Activated naive CD4-positive, alpha-beta T cell treated with anti-CD3 and anti-CD28 coated beads for 36 hours (primary cell): ENCODE results near the gene TMEM200A. TPM values are rescaled to one million over a fixed set of nuclear protein-coding genes. Genes with fewer than 3 reads are reported as not detected.

Source experiments
- CTCF ChIA-PET: fragments of 350-600 bp; sonication (Branson Sonifier 250); formaldehyde crosslinking; loops from one replicate; lab custom pipeline; 2021; ENCODE audit warnings: antibody characterized with exemption; lab: Charles Lee
- DNase-seq: peaks from one replicate; pipeline ENCODE4 v3.0.0-alpha.2; 2020
- H3K27ac Mint-ChIP-seq: one replicate; pipeline ENCODE4 v1.8.0; 2021; ENCODE audit warnings: mild to moderate bottlenecking, mixed read lengths
- H3K27me3 Mint-ChIP-seq: one replicate; pipeline ENCODE4 v1.8.0; 2021; ENCODE audit warnings: low read depth, mixed read lengths
- H3K36me3 Mint-ChIP-seq: one replicate; pipeline ENCODE4 v1.8.0; 2021; ENCODE audit warnings: low read depth, mixed read lengths
- H3K4me1 Mint-ChIP-seq: one replicate; pipeline ENCODE4 v1.8.0; 2021; ENCODE audit warnings: low read depth, mixed read lengths
- H3K4me3 Mint-ChIP-seq: one replicate; pipeline ENCODE4 v1.8.0; 2021; ENCODE audit warnings: mild to moderate bottlenecking, moderate library complexity, mixed read lengths
- H3K9me3 Mint-ChIP-seq: one replicate; pipeline ENCODE4 v1.8.0; 2021; ENCODE audit warnings: mixed read lengths
- intact Hi-C: fragments of 100-400 bp; cut with micrococcal nuclease; formaldehyde crosslinking; loops from one replicate; pipeline ENCODE4 v1.15.1; 2023
- total RNA-seq, 2 experiments: library from RNA; stranded (reverse); gene quantifications; one replicate each; pipeline ENCODE4 v1.2.3, GENCODE V29; 2021

Gene TMEM200A
- total RNA-seq, 2 experiments from 2014 or later: not detected

DNA sequence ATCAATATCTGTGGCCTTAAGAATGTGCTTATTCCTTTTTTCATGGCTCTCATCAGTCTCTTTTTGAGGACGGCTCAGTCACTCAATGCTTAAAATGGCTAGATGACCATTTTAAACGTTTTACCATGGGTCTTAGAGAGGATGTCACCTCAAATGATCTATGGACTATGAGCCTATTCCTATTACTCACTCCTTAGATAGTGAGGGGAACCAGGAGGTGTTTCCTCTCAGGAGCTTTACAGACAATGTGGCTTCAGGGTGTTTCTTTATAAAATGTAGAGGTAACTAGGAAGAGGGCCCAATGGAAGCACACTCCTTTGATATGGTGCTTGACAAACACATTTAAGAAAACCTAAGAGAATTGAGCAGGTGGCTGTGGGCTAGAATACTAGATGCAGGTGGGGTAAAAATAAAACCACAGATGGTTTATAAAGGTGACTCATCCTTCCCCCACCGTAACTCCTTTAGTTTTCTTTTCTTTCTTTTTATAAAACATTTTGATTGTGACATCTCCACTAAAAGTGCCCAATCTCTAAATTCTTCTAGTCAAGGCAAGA is 1.5 kb upstream of the TMEM200A start:
- DNase-seq: no peak
- intact Hi-C loops: loop anchor here (2.0 kb wide), 1 partner anchor 42 kb away; no protein-coding TSS in a partner anchor
- H3K9me3 Mint-ChIP-seq: peaks cover 4% of the 10 kb centered on the region
- H3K27me3 Mint-ChIP-seq: peaks cover 19% of the 10 kb centered on the region
- no peaks in the 10 kb centered on the region for H3K36me3 Mint-ChIP-seq
- H3K4me1 Mint-ChIP-seq: peaks cover 14% of the 10 kb centered on the region
- H3K27ac Mint-ChIP-seq: no peak overlapping the region
- peak overlapping the region; percentile 20 for H3K4me3 Mint-ChIP-seq
- CTCF ChIA-PET: interaction anchor here (1.2 kb wide), 1 partner anchor 12 kb away, joined by 3 read pairs; no protein-coding TSS in a partner anchor

GRCh38 chr6:130366107-130367005 is 539 bp downstream of the TMEM200A start:
- no peaks in the 10 kb centered on the region for H3K36me3 Mint-ChIP-seq
- peaks cover 1% of the 10 kb centered on the region for H3K9me3 Mint-ChIP-seq
- peak overlapping the region; percentile 70 for H3K4me3 Mint-ChIP-seq
- H3K27me3 Mint-ChIP-seq: peaks cover 19% of the 10 kb centered on the region
- peaks cover 14% of the 10 kb centered on the region for H3K4me1 Mint-ChIP-seq
- no peak overlapping the region for H3K27ac Mint-ChIP-seq
- DNase-seq: peak; percentile 39
- CTCF ChIA-PET: interaction anchor here (1.0 to 1.4 kb wide), 4 partner anchors 7 to 180 kb away, joined by 3 to 4 read pairs (median 3); no protein-coding TSS in a partner anchor
- intact Hi-C loops: loop anchor here (5.0 kb wide), 1 partner anchor 229 kb away; no protein-coding TSS in a partner anchor

GRCh38 chr6:130367767-130368166 is 1.9 kb downstream of the TMEM200A start:
- intact Hi-C loops: loop anchor here (5.0 kb wide), 1 partner anchor 230 kb away; no protein-coding TSS in a partner anchor
- H3K27ac Mint-ChIP-seq: no peak overlapping the region

GRCh38 chr6:130368576-130368975 is 2.8 kb downstream of the TMEM200A start:
- intact Hi-C loops: loop anchor here (5.0 kb wide), 1 partner anchor 231 kb away; no protein-coding TSS in a partner anchor

More at GRCh38 chr6:130367767-130368166, 1.9 kb downstream of the TMEM200A start:
- no peak overlapping the region for H3K4me3 Mint-ChIP-seq
- CTCF ChIA-PET: interaction anchor here (2.6 kb wide), 1 partner anchor 475 kb away, joined by 5 read pairs; no protein-coding TSS in a partner anchor
- no peaks in the 10 kb centered on the region for H3K9me3 Mint-ChIP-seq
- no peak for DNase-seq
- H3K27me3 Mint-ChIP-seq: peaks cover 19% of the 10 kb centered on the region
- H3K36me3 Mint-ChIP-seq: no peaks in the 10 kb centered on the region
- H3K4me1 Mint-ChIP-seq: peaks cover 14% of the 10 kb centered on the region

DNA sequence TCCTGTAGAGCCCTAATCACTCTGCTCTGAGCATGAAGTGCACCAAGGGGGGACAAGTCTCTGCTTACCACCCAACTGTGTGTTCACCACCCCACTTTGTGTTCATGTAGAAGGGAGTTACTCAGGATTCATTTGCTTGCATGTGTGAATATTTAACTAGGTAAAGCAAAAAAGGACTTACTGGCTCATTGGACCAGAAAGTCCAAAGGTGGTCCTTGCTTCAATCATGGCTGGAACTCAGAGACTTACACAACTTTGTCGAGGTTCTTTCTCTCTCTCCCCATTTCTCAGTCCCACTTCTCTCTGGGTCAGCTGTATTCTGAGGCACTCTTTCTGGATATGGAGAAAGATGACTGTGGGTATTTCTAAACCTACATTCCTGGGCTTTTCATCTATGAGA is 4.0 kb downstream of the TMEM200A start:
- no peak for DNase-seq
- Mint-ChIP-seq H3K27me3 (peaks cover 8% of the 10 kb centered on the region), H3K9me3 (no peaks in the 10 kb centered on the region), H3K4me3 (no peak overlapping the region), H3K27ac (no peak overlapping the region), H3K4me1 (peaks cover 10% of the 10 kb centered on the region), H3K36me3 (no peaks in the 10 kb centered on the region)
- CTCF ChIA-PET: interaction anchor here (2.6 kb wide), 1 partner anchor 473 kb away, joined by 5 read pairs; no protein-coding TSS in a partner anchor
- intact Hi-C loops: loop anchor here (5.0 kb wide), 1 partner anchor 233 kb away; no protein-coding TSS in a partner anchor

More at GRCh38 chr6:130368576-130368975, 2.8 kb downstream of the TMEM200A start:
- Mint-ChIP-seq H3K9me3 (no peaks in the 10 kb centered on the region), H3K27ac (no peak overlapping the region), H3K36me3 (no peaks in the 10 kb centered on the region), H3K4me1 (peaks cover 14% of the 10 kb centered on the region), H3K4me3 (no peak overlapping the region), H3K27me3 (peaks cover 15% of the 10 kb centered on the region)
- CTCF ChIA-PET: interaction anchor here (2.6 kb wide), 1 partner anchor 474 kb away, joined by 5 read pairs; no protein-coding TSS in a partner anchor
- DNase-seq: no peak

GRCh38 chr6:130371921-130372420 is 6.2 kb downstream of the TMEM200A start:
- DNase-seq: no peak
- H3K27me3 Mint-ChIP-seq: peaks cover 3% of the 10 kb centered on the region
- H3K9me3 Mint-ChIP-seq: no peaks in the 10 kb centered on the region
- H3K4me3 Mint-ChIP-seq: no peak overlapping the region
- CTCF ChIA-PET: interaction anchor here (1.1 kb wide), 1 partner anchor 326 kb away, joined by 4 read pairs; no protein-coding TSS in a partner anchor
- H3K4me1 Mint-ChIP-seq: peaks cover 1% of the 10 kb centered on the region
- H3K27ac Mint-ChIP-seq: no peak overlapping the region
- intact Hi-C loops: no loop called here
- H3K36me3 Mint-ChIP-seq: no peaks in the 10 kb centered on the region

- no peak for DNase-seq
- CTCF ChIA-PET: interaction anchor here (0.7 to 1.5 kb wide), 2 partner anchors 7 to 10 kb away, joined by 3 read pairs; partner anchors contain the start of gene TMEM200A
- H3K36me3 Mint-ChIP-seq: no peaks in the 10 kb centered on the region
- intact Hi-C loops: no loop called here
- no peak overlapping the region for H3K27ac Mint-ChIP-seq
- no peaks in the 10 kb centered on the region for H3K4me1 Mint-ChIP-seq
- H3K4me3 Mint-ChIP-seq: no peak overlapping the region
- peaks cover 2% of the 10 kb centered on the region for H3K27me3 Mint-ChIP-seq
- no peaks in the 10 kb centered on the region for H3K9me3 Mint-ChIP-seq
Observed at GRCh38 chr6:130372786-130373185, 7.0 kb downstream of the TMEM200A start.

DNA sequence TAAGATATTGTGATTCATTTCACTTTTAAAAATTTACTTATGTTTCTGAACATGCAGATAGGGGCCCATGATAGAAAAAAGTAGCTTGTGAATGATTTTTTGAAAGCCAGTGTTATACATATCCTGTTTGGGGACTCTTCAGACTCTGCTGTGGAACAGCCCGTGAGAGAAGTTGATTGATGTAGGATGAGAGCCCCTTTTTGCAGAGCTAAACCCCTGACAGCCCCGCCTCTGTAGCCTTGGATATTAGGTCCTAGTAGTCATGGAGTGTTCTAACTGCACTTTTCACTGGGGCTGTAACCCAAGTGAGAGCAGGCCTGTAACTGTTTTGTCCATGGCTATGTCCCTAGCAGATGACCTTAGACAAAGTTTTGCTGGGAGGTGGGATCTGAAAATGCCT is 8.2 kb downstream of the TMEM200A start:
- intact Hi-C loops: no loop called here
- Mint-ChIP-seq H3K36me3 (no peaks in the 10 kb centered on the region), H3K27ac (no peak overlapping the region), H3K9me3 (no peaks in the 10 kb centered on the region), H3K27me3 (no peaks in the 10 kb centered on the region), H3K4me1 (no peaks in the 10 kb centered on the region), H3K4me3 (no peak overlapping the region)
- CTCF ChIA-PET: interaction anchor here (1.5 to 1.8 kb wide), 2 partner anchors 9 to 324 kb away, joined by 3 to 4 read pairs; partner anchors contain the start of gene TMEM200A
- DNase-seq: no peak

GRCh38 chr6:130376936-130377335 is 11.1 kb downstream of the TMEM200A start:
- no peak overlapping the region for H3K27ac Mint-ChIP-seq
- no peak overlapping the region for H3K4me3 Mint-ChIP-seq
- DNase-seq: no peak
- no peaks in the 10 kb centered on the region for H3K27me3 Mint-ChIP-seq
- H3K4me1 Mint-ChIP-seq: peaks cover 8% of the 10 kb centered on the region
- no peaks in the 10 kb centered on the region for H3K36me3 Mint-ChIP-seq
- H3K9me3 Mint-ChIP-seq: no peaks in the 10 kb centered on the region
- intact Hi-C loops: no loop called here
- CTCF ChIA-PET: interaction anchor here (0.9 kb wide), 1 partner anchor 322 kb away, joined by 3 read pairs; no protein-coding TSS in a partner anchor

DNA sequence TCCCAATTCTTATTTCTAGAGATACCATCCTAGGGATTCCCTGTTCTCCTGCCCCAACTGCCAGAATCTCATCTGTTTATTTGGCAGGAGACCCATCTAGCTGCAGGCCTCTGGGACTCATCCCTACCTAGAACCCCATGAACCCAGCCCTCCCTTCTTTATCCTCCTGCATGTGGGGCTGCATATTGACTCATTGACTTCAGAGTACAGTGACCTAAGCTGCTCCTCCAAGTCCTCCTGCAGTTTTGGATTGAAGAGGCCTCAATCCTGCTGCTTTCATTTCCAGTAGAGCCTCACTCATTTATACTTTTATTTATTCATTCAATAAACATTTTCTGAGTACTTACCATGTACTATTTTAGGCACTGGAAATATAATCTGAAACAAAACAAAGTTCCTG is 11.6 kb downstream of the TMEM200A start:
- H3K27ac Mint-ChIP-seq: no peak overlapping the region
- CTCF ChIA-PET: interaction anchor here (0.9 kb wide), 1 partner anchor 321 kb away, joined by 3 read pairs; no protein-coding TSS in a partner anchor
- DNase-seq: no peak
- intact Hi-C loops: no loop called here
- H3K27me3 Mint-ChIP-seq: no peaks in the 10 kb centered on the region
- H3K9me3 Mint-ChIP-seq: no peaks in the 10 kb centered on the region
- peaks cover 12% of the 10 kb centered on the region for H3K4me1 Mint-ChIP-seq
- no peak overlapping the region for H3K4me3 Mint-ChIP-seq
- no peaks in the 10 kb centered on the region for H3K36me3 Mint-ChIP-seq

DNA sequence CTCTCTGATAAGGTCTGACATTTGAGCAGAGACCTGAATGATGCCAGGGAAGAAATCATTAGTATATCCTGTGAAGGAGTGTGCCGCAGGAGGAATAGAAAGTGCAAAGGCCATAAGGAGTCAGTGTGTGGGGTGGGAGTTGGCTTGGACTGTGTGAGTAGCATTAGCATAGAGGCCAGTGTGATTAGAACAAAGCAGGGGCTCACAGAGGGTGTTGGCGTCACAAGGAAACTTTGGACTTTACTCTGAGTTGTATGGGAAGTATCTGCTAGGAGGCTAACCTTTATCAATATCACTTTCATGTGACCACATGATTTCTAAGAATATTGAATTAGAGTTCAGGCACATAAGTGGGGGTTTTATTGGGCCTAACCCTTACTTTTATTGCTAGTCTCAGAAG is 12.1 kb downstream of the TMEM200A start:
- CTCF ChIA-PET: interaction anchor here (0.9 kb wide), 1 partner anchor 321 kb away, joined by 3 read pairs; no protein-coding TSS in a partner anchor
- H3K27me3 Mint-ChIP-seq: no peaks in the 10 kb centered on the region
- H3K27ac Mint-ChIP-seq: no peak overlapping the region
- intact Hi-C loops: no loop called here
- no peak for DNase-seq
- H3K36me3 Mint-ChIP-seq: no peaks in the 10 kb centered on the region
- peaks cover 14% of the 10 kb centered on the region for H3K4me1 Mint-ChIP-seq
- no peaks in the 10 kb centered on the region for H3K9me3 Mint-ChIP-seq
- H3K4me3 Mint-ChIP-seq: no peak overlapping the region
